OCI-LY3 (cell line): ENCODE measurements around the gene ALKAL2.

Source experiments
- CTCF ChIP-seq: fragments of 200-600, 300-600 bp; sonication (generic); IDR thresholded peaks from 2 replicates; pipeline ENCODE4 v1.5.1; 2014; ENCODE audit warnings: antibody characterized with exemption, low read length, low read depth
- EZH2phosphoT487 ChIP-seq: fragments of 200-600 bp; shearing (Covaris generic); IDR thresholded peaks from 2 replicates; pipeline ENCODE4 v1.6.1; 2018; ENCODE audit warnings: antibody characterized with exemption, mixed run types, low read depth

- TF ChIP-seq CTCF (no peak), EZH2phosphoT487 (no peak)
Observed at GRCh38 chr2:249538-250042, 38.3 kb downstream of the ALKAL2 start.
